Astrocyte of the hippocampus (primary cell): ENCODE measurements around the gene TMEM132D.
"Not testable (repeated sequence)": the region's sequence is repeated elsewhere in the genome, so short reads cannot be mapped to it uniquely, and the experiment has no call there.

ENCODE experiments used
- DNase-seq: peaks from one replicate; pipeline ENCODE4 v3.0.0; 2011; ENCODE audit warnings: low read depth, low spot score

Gene TMEM132D

DNA sequence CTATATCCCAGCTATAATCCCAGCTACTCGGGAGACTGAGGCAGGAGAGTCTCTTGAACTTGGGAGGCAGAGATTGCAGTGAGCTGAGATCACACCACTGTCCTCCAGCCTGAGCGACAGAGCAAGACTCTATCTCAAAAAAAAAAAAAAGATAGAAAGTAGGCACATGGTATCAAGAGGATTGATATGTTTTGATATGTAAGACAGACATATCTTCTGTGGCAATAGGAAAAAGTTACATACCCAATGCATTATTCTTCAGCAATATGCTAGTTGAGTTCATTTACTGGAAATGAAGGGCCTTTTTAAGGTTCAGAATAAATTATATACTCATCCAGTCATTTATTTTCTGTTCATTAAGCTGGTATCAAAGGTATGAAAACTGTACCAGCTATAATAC, 657.2 kb downstream of the TMEM132D start:
- no peak for DNase-seq

DNA sequence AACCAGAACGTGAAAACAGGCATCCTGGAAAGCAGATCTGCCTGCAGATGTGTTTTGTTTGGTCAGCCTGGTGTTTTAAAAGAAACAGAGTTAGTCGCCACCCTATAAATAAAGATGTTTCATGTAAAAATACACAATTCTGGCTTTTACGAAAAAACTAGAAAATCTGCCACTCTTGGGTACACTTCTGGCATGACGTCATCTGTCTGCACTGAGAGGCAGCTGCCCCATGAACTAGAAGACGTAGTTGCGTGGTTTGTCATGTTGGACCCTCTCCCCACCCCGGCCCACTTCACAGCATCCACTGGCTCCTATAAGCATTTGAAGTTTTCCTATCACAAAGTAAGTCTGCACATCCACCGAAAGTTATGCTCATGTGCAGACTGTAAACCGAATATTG, 658.1 kb downstream of the TMEM132D start:
- no peak for DNase-seq

DNA sequence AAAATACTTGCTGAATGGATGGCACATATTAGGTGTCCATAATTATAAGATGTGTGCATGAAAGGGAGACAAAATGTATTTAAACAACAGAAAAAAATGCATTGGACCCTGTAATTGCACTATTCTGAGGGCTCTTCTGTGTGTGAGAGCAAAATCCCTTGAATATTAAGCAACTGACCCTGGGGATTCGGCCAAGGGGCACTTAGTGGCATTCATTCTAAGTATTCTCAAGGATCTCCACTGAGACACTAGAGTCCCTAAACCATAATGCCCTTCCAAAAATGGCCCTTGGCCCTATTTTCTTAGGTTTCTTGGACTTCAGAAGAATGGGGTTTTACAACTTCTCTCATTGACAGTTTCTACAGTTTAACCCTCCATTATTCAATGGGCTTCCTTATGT, 662.0 kb downstream of the TMEM132D start:
- no peak for DNase-seq

DNA sequence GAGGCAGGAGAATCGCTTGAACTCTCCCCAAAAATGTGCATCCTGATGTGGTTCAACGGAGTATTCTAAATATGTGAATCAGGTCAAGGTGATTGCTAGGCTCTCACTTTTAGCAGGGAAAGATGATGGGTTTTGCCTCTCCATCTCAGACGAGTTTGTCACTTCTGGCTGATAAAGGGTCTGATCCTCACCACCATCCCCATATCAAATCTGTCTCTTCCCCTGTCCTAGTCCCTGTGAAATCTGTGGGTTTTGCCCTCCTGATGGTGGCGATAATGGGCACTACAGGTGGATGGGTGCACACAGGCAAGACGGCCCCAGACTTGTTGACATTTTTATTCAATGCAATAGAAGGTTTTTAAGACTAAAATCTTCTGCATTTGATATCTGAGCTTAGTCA, 665.9 kb downstream of the TMEM132D start:
- DNase-seq, result no peak

DNA sequence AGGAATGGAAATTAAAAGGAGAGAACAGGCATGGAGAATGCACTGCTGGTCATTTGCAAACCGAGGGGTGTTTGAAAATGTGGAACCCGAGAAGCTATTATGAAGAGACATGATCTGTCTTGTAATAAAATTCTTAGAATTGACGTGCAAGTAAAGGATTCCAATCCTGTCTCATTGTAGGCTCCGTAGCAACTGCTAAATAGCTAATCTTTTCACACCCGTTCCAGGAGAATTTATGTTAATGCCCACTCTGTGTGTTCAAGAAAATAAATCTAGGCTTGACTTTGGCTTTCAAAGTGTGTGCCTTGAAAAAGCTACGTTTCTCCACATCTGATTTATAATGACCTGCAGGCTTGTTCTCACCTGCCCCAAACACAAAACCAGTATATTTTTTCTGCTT, 669.6 kb downstream of the TMEM132D start:
- no peak for DNase-seq

DNA sequence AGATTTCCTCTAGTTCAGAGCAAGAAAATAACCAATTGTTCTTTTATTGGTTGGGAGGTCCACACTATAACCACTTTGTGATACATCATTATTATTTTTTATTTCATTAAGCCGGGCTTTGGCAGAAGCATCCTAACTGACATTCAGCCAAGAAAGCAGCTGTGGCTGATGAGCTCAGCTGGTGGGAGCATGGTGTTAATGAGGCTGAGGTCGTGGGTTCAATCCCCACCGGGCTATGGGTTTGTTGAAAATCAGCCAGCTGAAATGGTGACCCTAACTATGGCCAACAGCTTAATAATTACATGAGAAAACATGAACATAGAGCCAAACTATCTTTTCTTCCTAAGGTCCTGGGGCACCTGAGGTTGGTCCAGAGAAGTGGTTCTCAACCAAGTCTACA, 672.3 kb downstream of the TMEM132D start:
- DNase-seq, result no peak

DNA sequence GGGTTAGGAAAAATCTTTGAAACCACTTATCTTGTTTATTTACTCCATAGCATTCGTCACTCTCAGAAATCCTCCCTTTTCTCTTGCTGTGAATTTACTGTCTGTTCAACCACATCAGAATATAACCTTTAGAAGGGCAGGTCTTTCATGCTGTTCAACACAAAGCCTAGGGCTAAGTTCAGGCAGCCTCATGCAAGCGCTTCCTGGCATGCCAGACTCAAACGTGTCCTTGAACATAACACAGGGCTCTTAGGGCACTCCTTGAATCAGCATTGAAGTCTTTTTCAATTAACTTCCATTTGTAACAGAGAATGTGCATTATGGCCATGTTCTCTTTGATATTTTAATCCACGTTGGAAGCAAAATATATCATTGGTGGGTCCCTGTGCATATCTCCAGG, 672.8 kb downstream of the TMEM132D start:
- no peak for DNase-seq

DNA sequence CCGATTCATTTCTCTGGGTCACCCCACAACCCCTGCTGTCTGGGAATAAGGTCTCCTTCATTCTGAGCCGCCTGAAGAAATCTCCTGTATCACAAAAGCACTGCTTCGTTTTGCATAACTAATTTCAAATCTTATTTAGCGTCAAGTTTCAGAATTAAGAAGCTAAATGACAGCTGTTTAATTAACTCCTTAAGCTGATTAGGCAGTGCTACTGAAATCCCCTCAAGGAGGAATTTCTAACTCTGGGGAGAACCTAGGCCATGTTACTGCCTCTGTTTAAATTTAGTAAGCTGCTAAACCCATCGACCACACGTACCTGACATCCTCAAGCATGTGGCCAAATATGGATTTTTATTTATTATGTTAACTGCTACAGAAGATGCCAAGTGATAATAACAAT, 677.0 kb downstream of the TMEM132D start:
- DNase-seq, result no peak

DNA sequence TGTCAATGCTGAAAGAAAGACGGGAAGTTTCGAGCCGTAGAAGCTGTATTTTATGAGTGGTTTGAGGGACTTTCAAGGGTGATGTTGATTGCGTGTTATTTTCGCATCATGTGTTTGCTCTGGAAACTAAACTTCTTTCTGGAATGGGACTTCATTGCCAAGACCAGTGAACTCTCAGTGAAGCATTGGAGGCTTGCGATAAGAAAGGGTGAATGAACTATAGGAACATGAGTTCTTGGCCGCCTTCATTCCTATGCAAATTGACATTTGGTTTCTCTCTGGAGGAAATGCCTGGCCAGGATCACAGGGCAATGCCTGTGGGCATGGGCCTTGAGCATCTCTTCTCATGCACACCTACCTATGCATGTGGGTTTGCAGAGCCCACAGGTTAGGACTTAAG, 677.8 kb downstream of the TMEM132D start:
- DNase-seq, result peak; percentile 14

DNA sequence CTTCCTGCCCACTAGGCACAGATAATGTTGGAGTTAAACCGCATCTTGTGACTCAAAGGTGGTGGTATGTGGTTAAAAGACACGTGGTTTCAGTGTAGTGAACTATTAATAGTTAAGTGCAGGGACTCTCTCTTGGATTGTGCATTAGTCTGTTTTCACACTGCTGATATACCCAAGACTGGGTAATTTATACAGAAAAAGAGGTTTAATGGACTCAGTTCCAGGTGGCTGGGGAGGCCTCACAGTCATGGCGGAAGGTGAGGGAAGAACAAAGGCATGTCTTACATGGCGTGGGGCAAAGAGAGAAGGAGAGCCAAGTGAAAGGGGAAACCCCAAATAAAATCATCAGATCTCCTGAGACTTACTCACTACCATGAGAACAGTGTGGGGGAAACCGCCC, 688.3 kb downstream of the TMEM132D start:
- DNase-seq, result peak; percentile 50

DNA sequence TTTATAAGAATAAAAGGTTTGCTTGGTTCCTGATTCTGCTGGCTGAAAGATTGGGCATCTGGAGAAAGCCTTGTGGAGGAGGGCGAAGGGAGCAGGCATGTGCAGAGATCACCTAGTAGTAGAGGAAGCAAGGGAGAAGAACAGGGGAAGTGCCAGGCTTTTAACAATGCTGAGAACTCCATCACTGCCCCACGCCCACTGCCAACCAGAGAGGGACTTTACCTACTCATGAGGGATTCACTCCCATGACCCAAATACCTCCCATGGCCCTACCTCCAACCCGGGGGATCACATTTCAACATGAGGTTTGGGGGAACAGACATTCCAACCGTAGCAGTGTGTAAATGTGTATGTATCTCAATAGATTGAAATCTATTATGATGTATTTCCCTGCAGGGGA, 690.3 kb downstream of the TMEM132D start:
- DNase-seq, result no peak

DNA sequence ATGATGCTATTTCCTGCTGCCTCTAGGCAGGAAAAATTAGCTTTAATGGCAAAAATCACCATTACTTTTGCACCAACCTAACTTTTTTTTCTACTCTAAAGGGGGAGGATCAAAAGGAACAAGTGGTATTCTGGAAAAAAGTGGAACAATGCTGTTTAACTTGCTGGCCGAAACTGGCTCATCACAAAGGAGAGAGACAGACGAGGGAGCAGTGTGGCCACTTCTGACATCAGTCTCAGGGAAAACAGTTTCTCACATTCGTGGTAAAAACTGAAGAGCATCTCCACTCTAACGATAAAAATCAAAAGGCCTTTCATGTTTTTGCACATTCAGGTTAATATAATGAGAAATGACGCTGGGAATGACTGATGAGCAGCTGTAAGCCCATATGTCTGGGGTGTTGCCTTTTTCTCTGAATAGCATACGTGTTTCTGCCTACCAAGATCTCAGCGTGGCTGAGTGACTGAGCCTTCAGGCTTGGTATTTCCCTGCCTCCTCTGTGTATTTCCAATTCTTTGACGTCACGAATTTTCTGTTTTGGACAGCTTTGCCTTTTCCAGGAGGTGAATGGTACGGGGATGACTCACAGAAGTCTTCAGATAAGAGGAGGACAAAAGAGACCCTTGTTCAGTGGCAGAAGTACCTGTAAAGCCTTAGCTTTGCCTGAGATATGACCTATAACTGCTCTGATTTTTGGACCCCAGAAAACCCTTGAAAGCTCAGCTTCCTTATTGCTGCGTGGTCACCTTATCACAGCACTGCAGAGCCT, 691.8 kb downstream of the TMEM132D start:
- peak; percentile 91 for DNase-seq

DNA sequence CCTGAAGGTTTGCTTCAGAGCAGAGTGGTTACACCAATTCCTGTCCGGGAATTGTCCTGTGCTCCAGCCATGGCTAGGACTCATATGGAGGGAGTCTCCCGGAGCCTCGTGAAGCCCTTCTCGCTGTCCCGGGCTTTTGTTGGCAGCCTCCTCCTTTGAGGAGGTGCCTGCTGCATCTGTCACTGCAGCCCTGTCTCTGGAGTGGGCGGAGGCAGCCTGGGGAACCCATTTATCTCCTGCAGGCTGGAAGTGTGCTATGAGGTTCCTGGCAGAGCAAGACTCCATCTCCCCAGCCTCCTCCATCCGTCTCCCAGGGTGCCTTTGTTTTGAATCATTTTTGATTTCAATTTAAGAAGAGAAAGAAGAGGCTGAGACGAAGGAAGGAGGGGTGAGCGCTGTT, 695.3 kb downstream of the TMEM132D start:
- DNase-seq, result no peak

DNA sequence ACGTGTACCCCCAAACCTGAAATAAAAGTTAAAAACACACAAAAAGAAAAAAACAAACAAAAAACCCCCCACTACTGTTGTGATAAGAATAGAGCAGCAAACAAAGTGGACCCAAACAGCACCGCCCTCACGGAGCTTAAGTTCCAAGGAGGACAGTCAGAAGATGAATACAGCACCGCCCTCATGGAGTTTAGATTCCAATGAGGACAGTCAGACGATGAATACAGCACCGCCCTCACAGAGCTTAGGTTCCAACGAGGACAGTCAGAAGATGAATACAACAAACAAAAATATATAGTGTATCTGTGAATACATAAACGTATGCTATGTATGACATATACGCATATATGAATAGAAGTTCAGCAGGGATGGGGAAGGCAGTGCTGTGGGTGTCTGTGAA, 696.7 kb downstream of the TMEM132D start:
- no peak for DNase-seq

DNA sequence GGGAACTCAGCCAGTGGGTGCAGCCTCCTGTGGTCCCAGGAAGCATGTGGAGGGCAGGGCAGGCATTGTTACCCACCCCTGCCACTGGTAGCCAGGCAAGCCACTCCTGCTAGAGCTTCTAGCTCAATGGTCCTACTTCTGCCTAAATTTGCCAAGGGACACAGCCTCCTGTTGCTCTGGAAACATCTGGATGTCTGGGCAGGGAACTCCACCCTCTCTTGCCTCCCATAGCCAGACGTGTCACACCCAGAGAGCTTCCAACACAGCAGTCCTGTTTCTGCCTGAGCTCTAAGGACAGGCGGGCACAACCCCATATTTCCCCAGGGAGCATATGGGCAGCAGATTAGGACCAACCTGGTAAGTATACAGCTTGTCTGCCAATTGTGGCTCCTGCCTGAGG, 700.4 kb downstream of the TMEM132D start:
- DNase-seq, result no peak

DNA sequence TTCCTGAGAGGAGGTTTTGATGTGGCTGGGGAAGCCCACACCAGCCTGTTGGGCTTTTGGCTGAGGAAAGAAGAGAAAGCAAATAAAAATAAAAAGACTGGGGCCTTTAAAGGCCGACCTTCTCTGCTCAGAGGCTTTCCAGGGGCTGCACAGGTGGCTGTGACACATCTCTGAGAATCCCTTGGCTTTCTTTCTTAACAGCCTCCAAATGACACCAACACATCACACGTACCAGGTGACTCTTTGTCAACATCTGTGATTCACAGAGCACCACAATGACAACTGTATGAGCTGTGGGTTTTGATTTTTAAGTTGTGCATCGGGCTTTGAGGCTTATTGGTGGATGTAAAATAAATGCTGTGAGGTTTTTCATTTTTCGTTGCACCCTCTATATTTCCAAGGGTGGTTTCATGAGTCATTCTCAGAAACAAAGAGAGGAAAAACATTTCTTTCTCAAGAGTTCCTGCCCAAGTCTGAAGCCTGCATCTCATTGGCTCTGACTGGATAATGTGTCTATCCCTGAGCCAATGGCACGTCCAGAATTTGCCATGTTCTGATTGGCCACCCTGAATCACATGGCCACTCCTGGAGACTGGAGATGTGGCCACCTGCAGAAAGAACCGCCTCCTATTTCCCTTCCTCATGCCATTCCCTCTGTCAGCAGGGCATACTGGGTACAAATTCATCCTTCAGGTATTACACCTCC, 701.6 kb downstream of the TMEM132D start:
- peak; percentile 57 for DNase-seq

DNA sequence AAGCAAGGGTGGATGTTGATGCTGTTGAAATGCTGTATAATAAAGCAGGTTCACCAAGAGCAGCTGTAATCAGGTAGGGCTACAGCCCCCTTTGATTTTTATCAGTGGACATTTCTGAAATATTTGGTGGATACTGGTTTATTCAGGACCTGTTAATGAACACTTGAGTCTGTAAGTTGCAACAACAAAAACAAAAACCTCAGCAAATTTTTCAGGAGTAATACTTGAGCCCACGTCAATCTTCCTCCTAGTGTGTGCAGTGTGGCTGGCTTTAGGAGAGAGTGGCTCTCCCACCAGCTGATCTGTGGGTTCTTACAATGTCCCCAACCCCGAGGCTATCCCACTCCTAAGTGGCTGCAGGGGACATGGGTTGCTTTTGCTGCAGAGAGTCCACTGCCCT, 702.8 kb downstream of the TMEM132D start:
- DNase-seq, result no peak

DNA sequence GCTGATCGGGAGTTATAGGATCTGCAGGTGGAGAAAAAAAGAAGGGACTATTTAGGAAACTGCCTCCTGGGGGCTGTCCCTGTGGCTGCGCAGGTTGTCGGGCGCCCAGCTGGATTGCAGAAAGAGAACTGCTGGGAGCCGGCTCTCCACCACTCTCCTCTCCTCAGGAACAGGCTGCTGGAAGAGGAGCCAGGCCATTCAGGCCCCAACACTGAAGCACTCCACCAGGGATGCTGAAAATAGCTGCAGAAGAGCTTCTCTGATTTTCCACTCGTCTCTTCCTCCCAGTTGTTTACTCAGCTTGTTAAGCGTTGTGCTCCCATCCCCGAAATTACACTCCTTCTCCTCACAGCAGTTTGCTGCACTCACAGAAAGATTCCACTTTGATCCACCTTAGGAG, 703.2 kb downstream of the TMEM132D start:
- DNase-seq, result no peak

DNA sequence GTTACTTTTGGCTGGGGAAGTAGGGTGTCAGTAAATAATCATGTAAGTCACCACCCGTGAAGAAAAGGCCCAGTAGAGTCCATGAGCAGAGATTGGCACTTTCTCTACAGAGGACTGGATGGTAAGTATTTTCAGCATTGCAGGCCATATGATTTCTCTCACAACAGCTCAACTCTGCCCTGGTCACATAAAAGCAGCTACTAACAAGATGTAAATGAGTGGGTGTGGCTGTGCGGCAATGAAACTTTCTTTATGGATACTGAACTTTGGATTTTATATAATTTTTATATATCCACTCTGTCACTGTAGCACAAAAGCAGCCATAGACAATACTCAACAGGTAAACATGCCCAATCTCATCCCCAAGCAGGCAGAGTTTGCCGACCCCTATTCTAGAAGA, 706.9 kb downstream of the TMEM132D start:
- DNase-seq, result no peak

DNA sequence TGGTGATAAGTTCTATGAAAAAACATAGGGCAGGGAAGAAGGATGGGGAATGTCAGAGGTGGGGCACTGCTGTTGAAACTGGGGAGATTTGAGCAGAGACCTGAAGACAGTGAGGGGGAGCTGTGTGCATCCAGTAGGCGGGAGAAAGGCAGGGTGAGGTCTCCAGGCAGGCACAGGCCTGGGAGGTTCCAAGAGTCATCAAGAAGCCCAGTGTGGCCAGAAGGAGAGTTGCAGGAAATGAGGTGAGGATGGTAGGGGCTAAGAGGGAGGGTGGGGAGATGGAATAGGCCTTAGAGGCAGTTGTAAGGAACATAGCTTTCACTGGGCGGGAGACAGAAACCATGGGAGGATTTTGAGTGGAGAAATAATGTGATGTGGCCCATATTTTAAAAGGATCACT, 708.7 kb downstream of the TMEM132D start:
- DNase-seq, result no peak

DNA sequence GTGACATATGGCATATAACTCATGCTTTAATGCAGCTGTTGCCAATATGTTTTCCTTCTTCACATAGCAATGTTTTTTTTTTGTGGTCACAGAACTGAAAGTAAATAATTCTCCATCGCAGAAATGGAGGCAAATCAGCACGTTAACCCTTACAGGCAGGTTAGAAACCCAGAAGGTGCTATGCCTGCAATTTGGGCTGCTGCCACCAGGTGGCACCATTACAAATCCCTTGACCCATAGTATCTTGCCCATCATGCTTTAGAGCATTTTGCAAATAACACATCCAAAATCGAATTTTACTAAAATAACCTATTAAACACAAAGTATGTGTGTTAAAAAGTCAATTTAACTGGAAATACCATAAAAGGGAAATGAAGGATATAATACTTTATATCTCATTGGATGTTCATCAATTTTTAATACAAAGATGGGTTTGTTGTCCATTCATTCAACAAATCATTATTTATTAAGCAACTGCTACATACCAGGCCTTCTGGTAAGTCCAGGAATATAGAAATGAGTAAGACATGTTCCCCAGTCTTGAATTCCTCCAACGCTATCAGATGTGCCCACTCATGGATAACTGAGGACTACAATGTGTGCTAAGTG, 710.5 kb downstream of the TMEM132D start:
- peak; percentile 46 for DNase-seq

DNA sequence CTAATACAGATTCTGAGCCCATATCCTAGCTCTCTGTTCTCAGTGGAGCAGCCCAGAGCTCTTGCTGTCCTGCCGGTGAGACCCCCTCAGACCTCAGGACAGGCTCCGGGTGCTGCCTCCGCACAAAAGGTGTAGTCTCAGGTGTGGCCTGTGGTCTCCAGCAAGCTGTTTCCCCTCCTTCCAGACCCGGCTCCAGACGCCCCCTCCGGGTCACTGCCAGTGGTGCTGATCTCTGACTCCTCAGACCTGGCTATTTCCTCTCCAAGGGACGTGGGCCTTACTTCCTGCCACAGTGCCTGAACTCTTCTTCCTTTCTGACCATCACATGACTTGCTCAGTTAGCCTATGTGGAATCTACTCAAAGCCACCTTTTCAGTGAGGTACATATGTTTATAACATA, 713.0 kb downstream of the TMEM132D start:
- no peak for DNase-seq

DNA sequence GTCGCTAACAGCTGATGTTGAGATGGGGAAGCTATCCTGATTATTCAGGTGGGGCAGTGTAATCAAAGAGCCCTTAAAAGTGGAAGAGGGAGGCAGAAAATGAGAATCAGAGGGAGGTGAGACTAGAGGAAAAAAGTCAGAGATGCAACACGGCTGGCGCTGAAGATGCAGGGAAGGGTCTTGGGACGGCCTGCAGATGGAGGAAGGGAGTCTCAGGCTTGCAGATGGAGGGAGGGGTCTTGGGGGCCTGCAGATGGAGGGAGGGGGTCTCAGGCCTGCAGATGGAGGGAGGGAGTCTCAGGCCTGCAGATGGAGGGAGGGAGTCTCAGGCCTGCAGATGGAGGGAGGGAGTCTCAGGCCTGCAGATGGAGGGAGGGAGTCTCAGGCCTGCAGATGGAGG, 713.9 kb downstream of the TMEM132D start:
- DNase-seq, result not testable (repeated sequence)
